Suprapubic skin (tissue), 4 donors: ENCODE data around the gene DPEP1.

ENCODE experiments used
- CTCF ChIP-seq, 2 donors: fragments of 200-600 bp in 1 of 2; fragments of 450-650 bp in 1 of 2; sonication (generic) in 1 of 2; IDR thresholded peaks; one replicate each; pipeline ENCODE4 v1.5.1; 2016 to 2019; ENCODE audit warnings: antibody characterized with exemption in 2 of 2, mild to moderate bottlenecking in 1 of 2, moderate library complexity in 1 of 2
- POLR2A ChIP-seq, 2 donors: fragments of 450-650 bp; IDR thresholded peaks; one replicate each; pipeline ENCODE4 v1.6.1; 2017; ENCODE audit warnings: antibody characterized with exemption in 2 of 2, mild to moderate bottlenecking in 2 of 2, moderate library complexity in 2 of 2
- POLR2AphosphoS5 ChIP-seq, 3 donors: sonication (generic); formaldehyde crosslinking; IDR thresholded peaks; one replicate each; pipeline ENCODE4 v1.6.1; 2017; ENCODE audit warnings: antibody characterized with exemption in 3 of 3

- no peak for TF ChIP-seq CTCF (IDR thresholded peaks at IDR 0.05)
- no peak for TF ChIP-seq POLR2AphosphoS5 (IDR thresholded peaks at IDR 0.05)
- no peak for TF ChIP-seq POLR2A (IDR thresholded peaks at IDR 0.05)
Measured at GRCh38 chr16:89638455-89638854, 25.0 kb downstream of the DPEP1 start.
